Mucosa of descending colon (tissue), 3 donors: ENCODE data around the gene MAPKAPK5. TPM values are rescaled to one million over a fixed set of nuclear protein-coding genes. Genes with fewer than 3 reads are reported as not detected.

ENCODE experiments used
- ATAC-seq: fragments of 200-7000 bp; cut with Tn5 transposase; one replicate; pipeline ENCODE4 v1.9.1; 2020; ENCODE audit warnings: mild to moderate bottlenecking, moderate library complexity
- DNase-seq, 3 donors: peaks; one replicate each; pipeline ENCODE4 v3.0.0-alpha.2; 2020
- H3K36me3 ChIP-seq: fragments of 200-600 bp; one replicate; pipeline ENCODE4 v1.8.0; 2021; ENCODE audit warnings: low read depth, mild to moderate bottlenecking
- H3K4me1 ChIP-seq: fragments of 200-600 bp; one replicate; pipeline ENCODE4 v1.8.0; 2021; ENCODE audit warnings: low read depth, mild to moderate bottlenecking
- H3K4me3 ChIP-seq: fragments of 200-600 bp; one replicate; pipeline ENCODE4 v1.8.0; 2021; ENCODE audit warnings: mild to moderate bottlenecking
- H3K9me3 ChIP-seq: fragments of 200-600 bp; one replicate; pipeline ENCODE4 v1.8.0; 2021; ENCODE audit warnings: mild to moderate bottlenecking
- intact Hi-C, 2 donors: fragments of 100-400 bp; cut with DNase I in 1 of 2; cut with micrococcal nuclease in 1 of 2; formaldehyde crosslinking; loops; one replicate each; pipeline versions ENCODE4 v1.11.0 to v1.11.1; 2022; cut with DNase I, micrococcal nuclease
- total RNA-seq, 3 donors: library from RNA; stranded (reverse); fragmentation: NEBNext Ultra II Directional in 2 of 3; extraction: Animal tissue kit (Norgen Biotek cat#: 25700) in 2 of 3; gene quantifications; one replicate each; pipeline versions ENCODE4 v1.2.1 to v1.2.4, GENCODE V29; 2021 to 2023
- TF ChIP-seq, protein P1 (sequence below): fragments of 200-600 bp; IDR thresholded peaks from one replicate; pipeline ENCODE4 v1.8.0; 2022; ENCODE audit warnings: antibody characterized with exemption, mild to moderate bottlenecking
- donor health status: DM: no; HTN: no; CAD: no; lungs with moderate emphysema.
- donor health status: DM: no; HTN: no; CAD: no.
- donor health status: DM: no; HTN: yes; CAD: no.

MAPKAPK5 gene
- total RNA-seq, 3 donors from 2014 or later: 64.0 to 86.3 (median 82.0) TPM

- Histone ChIP-seq H3K4me1 (peaks cover 21% of the 10 kb centered on the region), H3K4me3 (no peak overlapping the region), H3K36me3 (no peaks in the 10 kb centered on the region), H3K9me3 (no peaks in the 10 kb centered on the region)
- DNase-seq (no peak), ATAC-seq (no peak)
- intact Hi-C loops: no loop called here
- TF ChIP-seq, protein P1, sequence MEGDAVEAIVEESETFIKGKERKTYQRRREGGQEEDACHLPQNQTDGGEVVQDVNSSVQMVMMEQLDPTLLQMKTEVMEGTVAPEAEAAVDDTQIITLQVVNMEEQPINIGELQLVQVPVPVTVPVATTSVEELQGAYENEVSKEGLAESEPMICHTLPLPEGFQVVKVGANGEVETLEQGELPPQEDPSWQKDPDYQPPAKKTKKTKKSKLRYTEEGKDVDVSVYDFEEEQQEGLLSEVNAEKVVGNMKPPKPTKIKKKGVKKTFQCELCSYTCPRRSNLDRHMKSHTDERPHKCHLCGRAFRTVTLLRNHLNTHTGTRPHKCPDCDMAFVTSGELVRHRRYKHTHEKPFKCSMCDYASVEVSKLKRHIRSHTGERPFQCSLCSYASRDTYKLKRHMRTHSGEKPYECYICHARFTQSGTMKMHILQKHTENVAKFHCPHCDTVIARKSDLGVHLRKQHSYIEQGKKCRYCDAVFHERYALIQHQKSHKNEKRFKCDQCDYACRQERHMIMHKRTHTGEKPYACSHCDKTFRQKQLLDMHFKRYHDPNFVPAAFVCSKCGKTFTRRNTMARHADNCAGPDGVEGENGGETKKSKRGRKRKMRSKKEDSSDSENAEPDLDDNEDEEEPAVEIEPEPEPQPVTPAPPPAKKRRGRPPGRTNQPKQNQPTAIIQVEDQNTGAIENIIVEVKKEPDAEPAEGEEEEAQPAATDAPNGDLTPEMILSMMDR: no peak
These were observed 3.7 kb upstream of the MAPKAPK5 start for GRCh38 chr12:111838353-111838752.

DNA sequence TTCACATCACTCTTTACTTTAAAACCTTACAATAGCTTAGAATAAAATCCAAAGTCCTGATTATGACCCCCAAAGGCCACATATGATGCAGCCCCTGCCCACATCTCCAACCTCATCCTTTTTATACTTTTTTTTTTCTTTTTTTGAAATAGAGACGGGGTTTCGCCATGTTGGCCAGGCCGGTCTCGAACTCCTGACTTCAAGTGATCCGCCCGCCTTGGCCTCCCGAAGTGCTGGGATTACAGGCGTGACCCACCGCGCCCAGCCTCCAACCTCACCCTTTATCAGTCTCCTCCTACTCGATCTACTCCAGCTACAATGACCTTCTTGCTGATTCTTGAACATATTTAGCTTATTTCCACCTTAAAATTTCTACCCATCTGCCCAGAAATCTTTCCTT, 1.2 kb upstream of the MAPKAPK5 start:
- intact Hi-C loops: no loop called here
- Histone ChIP-seq H3K36me3 (no peaks in the 10 kb centered on the region), H3K9me3 (no peaks in the 10 kb centered on the region), H3K4me1 (peaks cover 33% of the 10 kb centered on the region), H3K4me3 (peak overlapping the region; percentile 95)
- ATAC-seq: peak; percentile 22
- TF ChIP-seq, protein P1: no peak
- peak; percentile 46 to 66 (median 59) for DNase-seq

DNA sequence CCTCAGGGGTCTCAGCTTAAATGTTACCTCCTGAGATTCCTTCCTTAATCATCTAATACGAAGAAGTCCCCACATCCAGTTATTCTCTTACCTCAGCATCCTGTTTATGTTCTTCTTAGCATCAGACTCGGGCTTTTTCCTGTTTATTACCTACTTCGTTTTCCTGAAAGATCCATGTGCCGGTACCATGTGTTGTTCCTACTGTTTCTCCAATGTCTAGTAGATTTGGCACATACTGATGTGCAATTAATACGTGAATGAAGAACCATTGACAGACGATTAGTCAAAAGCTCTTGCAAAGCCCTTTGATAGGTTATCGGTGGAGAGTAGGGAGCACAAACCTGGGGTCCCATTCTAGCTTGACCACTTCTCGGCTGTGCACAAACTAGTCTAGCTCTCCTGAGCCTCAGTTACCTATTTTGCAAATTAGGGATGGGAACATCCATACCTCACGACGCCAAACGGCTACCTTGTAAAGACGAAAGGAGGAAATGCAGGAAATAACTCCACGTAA, 735 bp upstream of the MAPKAPK5 start:
- DNase-seq (no peak), ATAC-seq (no peak)
- Histone ChIP-seq H3K36me3 (no peaks in the 10 kb centered on the region), H3K9me3 (no peaks in the 10 kb centered on the region), H3K4me1 (peaks cover 33% of the 10 kb centered on the region), H3K4me3 (peak overlapping the region; percentile 95)
- TF ChIP-seq, protein P1: no peak
- intact Hi-C loops: no loop called here

DNA sequence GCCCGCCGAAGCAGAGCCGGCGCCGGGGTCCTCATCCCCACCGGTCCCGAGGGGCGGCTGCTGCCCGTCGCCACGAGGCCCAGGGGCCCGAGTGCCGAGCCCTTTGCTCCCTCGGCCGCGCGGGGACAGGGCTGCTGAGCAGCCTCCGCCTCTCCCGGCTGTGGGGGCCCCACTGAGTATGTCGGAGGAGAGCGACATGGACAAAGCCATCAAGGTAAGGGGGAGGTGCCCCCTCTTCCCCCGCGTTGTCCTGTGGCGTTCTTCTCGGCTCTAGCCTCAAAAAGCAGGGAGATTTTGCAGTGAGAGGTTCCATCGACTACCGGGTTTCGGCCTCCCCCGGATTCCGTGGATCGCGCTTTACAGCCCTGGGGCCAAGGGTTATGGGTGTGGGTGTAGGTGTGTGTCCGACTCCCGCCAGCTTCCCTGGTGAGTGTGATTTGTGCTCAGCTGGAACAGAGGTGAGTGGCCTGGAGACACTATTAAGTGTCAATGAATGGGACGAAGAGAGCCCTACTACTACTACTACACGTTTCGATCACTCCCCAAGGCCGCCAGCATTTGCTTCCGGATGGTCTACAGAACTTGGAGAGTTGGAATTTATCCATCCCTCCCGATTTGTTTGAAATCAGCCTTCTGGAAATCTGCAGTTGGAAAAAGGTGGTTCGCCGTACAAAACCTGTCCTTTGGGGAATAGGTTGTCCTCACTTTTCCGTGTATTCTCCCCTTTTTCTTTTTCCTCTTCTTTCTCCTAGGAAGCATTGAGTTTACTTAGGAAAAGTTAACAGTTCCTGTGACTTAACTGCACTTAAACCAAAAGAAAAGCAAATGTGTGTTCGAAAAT, 748 bp downstream of the MAPKAPK5 start:
- no peaks in the 10 kb centered on the region for H3K9me3 ChIP-seq
- no peaks in the 10 kb centered on the region for H3K36me3 ChIP-seq
- peak overlapping the region; percentile 95 for H3K4me3 ChIP-seq
- TF ChIP-seq, protein P1: no peak
- peak; percentile 76 for ATAC-seq
- peaks cover 36% of the 10 kb centered on the region for H3K4me1 ChIP-seq
- intact Hi-C loops: no loop called here
- DNase-seq: peak; percentile 72 to 80 (median 75)

- Histone ChIP-seq H3K9me3 (peaks cover 6% of the 10 kb centered on the region), H3K4me1 (peaks cover 31% of the 10 kb centered on the region), H3K4me3 (no peak overlapping the region), H3K36me3 (no peaks in the 10 kb centered on the region)
- DNase-seq: no peak
- TF ChIP-seq, protein P1: no peak
- intact Hi-C loops: no loop called here
- no peak for ATAC-seq
These were observed 4.0 kb downstream of the MAPKAPK5 start for GRCh38 chr12:111846016-111846415.
